Keratinocyte (primary cell): ENCODE results near the gene LRRC8D.

Source experiments
- CTCF ChIP-seq, 3 experiments: IDR thresholded peaks in 1 of 3; conservative IDR thresholded peaks in 1 of 3; optimal IDR thresholded peaks in 1 of 3; 2 replicates in 2 of 3; 3 replicates in 1 of 3; pipeline versions ENCODE3 to v1.5.1; 2011; ENCODE audit warnings: low read length in 3 of 3, mild to moderate bottlenecking in 3 of 3, moderate library complexity in 2 of 3, control low read depth in 1 of 3, inconsistent platforms in 1 of 3; ENCODE audit not compliant: insufficient read depth in 2 of 3; ENCODE audit errors: extremely low read depth in 1 of 3
- EZH2 ChIP-seq: IDR thresholded peaks from one replicate; pipeline ENCODE4 v1.6.1; 2012; ENCODE audit warnings: inconsistent platforms, mild to moderate bottlenecking, low read length, moderate library complexity

GRCh38 chr1:89965193-89965768 lies 144.4 kb downstream of the LRRC8D start:
- TF ChIP-seq CTCF (optimal IDR thresholded peaks at IDR 0.05 in 1 of 3, IDR thresholded peaks at IDR 0.05 in 1 of 3, conservative IDR thresholded peaks at IDR 0.05 in 1 of 3; ENCODE audit: extremely low read depth in 1 of 3, insufficient read depth in 2 of 3, low read length in 3 of 3), result no peak
- no peak for TF ChIP-seq EZH2
